HUES48 (cell line): ENCODE measurements around the gene KDM1B.
"Not testable (repeated sequence)": the region's sequence is repeated elsewhere in the genome, so short reads cannot be mapped to it uniquely, and the experiment has no call there.

Experiments
- H3K27ac ChIP-seq: one replicate; pipeline ENCODE4 v1.7.0; 2013; ENCODE audit warnings: low read depth, low read length, inconsistent platforms
- H3K27me3 ChIP-seq: 2 replicates; pipeline ENCODE4 v1.6.1; 2013; ENCODE audit warnings: mild to moderate bottlenecking, low read length; ENCODE audit not compliant: control insufficient read depth, insufficient read depth
- H3K36me3 ChIP-seq: 2 replicates; pipeline ENCODE4 v1.6.1; 2013; ENCODE audit warnings: low read length; ENCODE audit not compliant: control insufficient read depth, insufficient read depth
- H3K4me1 ChIP-seq: 2 replicates; pipeline ENCODE4 v1.6.1; 2013; ENCODE audit warnings: mild to moderate bottlenecking, low read length; ENCODE audit not compliant: control insufficient read depth, insufficient read depth
- H3K4me3 ChIP-seq: 2 replicates; pipeline ENCODE4 v1.5.1; 2013; ENCODE audit warnings: mild to moderate bottlenecking, low read depth, low read length
- H3K9ac ChIP-seq: 2 replicates; pipeline ENCODE4 v1.6.1; 2013; ENCODE audit warnings: mild to moderate bottlenecking, low read depth, low read length, moderate library complexity
- H3K9me3 ChIP-seq: 2 replicates; pipeline ENCODE4 v1.6.1; 2013; ENCODE audit warnings: low read length; ENCODE audit not compliant: control insufficient read depth, insufficient read depth

The KDM1B gene

GRCh38 chr6:18151391-18151790, 3.8 kb upstream of the KDM1B start:
- not testable (repeated sequence) for H3K27ac ChIP-seq, H3K9ac ChIP-seq, H3K27me3 ChIP-seq, H3K9me3 ChIP-seq, H3K4me3 ChIP-seq
- Histone ChIP-seq H3K4me1 (peaks cover 17% of the 10 kb centered on the region), H3K36me3 (peaks cover 16% of the 10 kb centered on the region; the same call in 1 of the 2 replicates)

GRCh38 chr6:18151801-18152200, 3.4 kb upstream of the KDM1B start:
- H3K9me3 ChIP-seq = no peaks in the 10 kb centered on the region
- no peak overlapping the region for H3K27ac ChIP-seq
- no peaks in the 10 kb centered on the region for H3K27me3 ChIP-seq
- no peak overlapping the region for H3K9ac ChIP-seq
- no peak overlapping the region for H3K4me3 ChIP-seq
- peaks cover 18% of the 10 kb centered on the region for H3K4me1 ChIP-seq
- peaks cover 16% of the 10 kb centered on the region; the same call in 1 of the 2 replicates for H3K36me3 ChIP-seq

GRCh38 chr6:18153311-18153703, 1.9 kb upstream of the KDM1B start:
- H3K4me1 ChIP-seq = peaks cover 18% of the 10 kb centered on the region
- no peaks in the 10 kb centered on the region for H3K9me3 ChIP-seq
- H3K9ac ChIP-seq = peak overlapping the region; percentile 21; the same call in 1 of the 2 replicates
- peaks cover 7% of the 10 kb centered on the region; the same call in 1 of the 2 replicates for H3K36me3 ChIP-seq
- H3K27ac ChIP-seq = peak overlapping the region; percentile 45
- H3K27me3 ChIP-seq = no peaks in the 10 kb centered on the region
- H3K4me3 ChIP-seq = peak overlapping the region; percentile 82; the same call in 1 of the 2 replicates

- peak within 1 kb of the TSS; percentile 82 for H3K4me3 ChIP-seq
- peak within 1 kb of the TSS; percentile 78 for H3K9ac ChIP-seq
- H3K27me3 ChIP-seq = no peaks in the 10 kb centered on the region
- peaks cover under 1% of the 10 kb centered on the region; the same call in 1 of the 2 replicates for H3K36me3 ChIP-seq
- no peaks in the 10 kb centered on the region for H3K9me3 ChIP-seq
- peaks cover 18% of the 10 kb centered on the region for H3K4me1 ChIP-seq
- H3K27ac ChIP-seq = peak within 1 kb of the TSS; percentile 86
Measured at GRCh38 chr6:18154507-18155149, 594 bp upstream of the KDM1B start, which contains the start of gene TPMT. TPMT (minus strand) TSS chr6:18155077; CDS start chr6:18149127, 5,950 bp downstream.

GRCh38 chr6:18155864-18156421, 721 bp downstream of the KDM1B start:
- peak overlapping the region; percentile 82 for H3K4me3 ChIP-seq
- H3K4me1 ChIP-seq = peaks cover 18% of the 10 kb centered on the region
- peaks cover 8% of the 10 kb centered on the region for H3K36me3 ChIP-seq
- no peaks in the 10 kb centered on the region for H3K27me3 ChIP-seq
- no peaks in the 10 kb centered on the region for H3K9me3 ChIP-seq
- peak overlapping the region; percentile 70 for H3K27ac ChIP-seq
- peak overlapping the region; percentile 26; the same call in 1 of the 2 replicates for H3K9ac ChIP-seq

GRCh38 chr6:18160911-18161310, 5.7 kb downstream of the KDM1B start:
- Histone ChIP-seq H3K9ac (no peak overlapping the region), H3K4me3 (no peak overlapping the region)

GRCh38 chr6:18161431-18161830, 6.2 kb downstream of the KDM1B start:
- no peak overlapping the region for H3K4me3 ChIP-seq
- H3K4me1 ChIP-seq = 0 out of 2 replicates have a peak, but pooled peaks cover under 1% of the 10 kb centered on the region
- H3K27me3 ChIP-seq = no peaks in the 10 kb centered on the region
- H3K36me3 ChIP-seq = peaks cover 31% of the 10 kb centered on the region
- H3K9ac ChIP-seq = no peak overlapping the region
- H3K27ac ChIP-seq = no peak overlapping the region
- no peaks in the 10 kb centered on the region for H3K9me3 ChIP-seq

More at GRCh38 chr6:18160911-18161310, 5.7 kb downstream of the KDM1B start:
- H3K27ac ChIP-seq = no peak overlapping the region
- no peaks in the 10 kb centered on the region for H3K9me3 ChIP-seq
- H3K36me3 ChIP-seq = peaks cover 26% of the 10 kb centered on the region
- peaks cover 4% of the 10 kb centered on the region; the same call in 1 of the 2 replicates for H3K4me1 ChIP-seq
- no peaks in the 10 kb centered on the region for H3K27me3 ChIP-seq

- Histone ChIP-seq H3K4me3 (no peak overlapping the region), H3K4me1 (no peaks in the 10 kb centered on the region), H3K9ac (no peak overlapping the region), H3K27me3 (no peaks in the 10 kb centered on the region), H3K9me3 (no peaks in the 10 kb centered on the region), H3K27ac (no peak overlapping the region), H3K36me3 (peaks cover 32% of the 10 kb centered on the region)
Measured at GRCh38 chr6:18162401-18162800, 7.2 kb downstream of the KDM1B start.

- no peak overlapping the region for H3K27ac ChIP-seq
- H3K4me1 ChIP-seq = no peaks in the 10 kb centered on the region
- peaks cover 38% of the 10 kb centered on the region for H3K36me3 ChIP-seq
- H3K9ac ChIP-seq = no peak overlapping the region
- H3K4me3 ChIP-seq = no peak overlapping the region
- no peaks in the 10 kb centered on the region for H3K27me3 ChIP-seq
- H3K9me3 ChIP-seq = peaks cover 9% of the 10 kb centered on the region
Measured at GRCh38 chr6:18165751-18166150, 10.5 kb downstream of the KDM1B start.

- peaks cover 36% of the 10 kb centered on the region for H3K36me3 ChIP-seq
- no peaks in the 10 kb centered on the region for H3K27me3 ChIP-seq
- peaks cover 9% of the 10 kb centered on the region for H3K9me3 ChIP-seq
- no peak overlapping the region for H3K4me3 ChIP-seq
- H3K27ac ChIP-seq = no peak overlapping the region
- H3K4me1 ChIP-seq = no peaks in the 10 kb centered on the region
- H3K9ac ChIP-seq = no peak overlapping the region
Measured at GRCh38 chr6:18166312-18167036, 11.3 kb downstream of the KDM1B start.

GRCh38 chr6:18168264-18168663, 13.0 kb downstream of the KDM1B start:
- no peak overlapping the region for H3K4me3 ChIP-seq
- peaks cover 31% of the 10 kb centered on the region for H3K36me3 ChIP-seq

More at GRCh38 chr6:18168264-18168663, 13.0 kb downstream of the KDM1B start:
- H3K9me3 ChIP-seq = peaks cover 9% of the 10 kb centered on the region
- no peaks in the 10 kb centered on the region for H3K4me1 ChIP-seq
- no peaks in the 10 kb centered on the region for H3K27me3 ChIP-seq
- no peak overlapping the region for H3K27ac ChIP-seq
- H3K9ac ChIP-seq = no peak overlapping the region
